Panc1 (cell line): ENCODE results near the gene ZCCHC24.

Experiments used
- CTCF ChIP-seq: fragments of 450-650 bp; IDR thresholded peaks from 2 replicates; pipeline ENCODE4 v1.5.1; 2017; ENCODE audit warnings: mild to moderate bottlenecking
- POLR2AphosphoS5 ChIP-seq: IDR thresholded peaks from 2 replicates; pipeline ENCODE4 v1.6.1; 2012; ENCODE audit warnings: mild to moderate bottlenecking, low read depth, low read length, moderate library complexity
- REST ChIP-seq, 2 experiments: IDR thresholded peaks; 2 replicates each; pipeline ENCODE4 v1.6.1; 2011 to 2012; ENCODE audit warnings: low read depth in 2 of 2, control low read depth in 1 of 2, low read length in 1 of 2, mild to moderate bottlenecking in 1 of 2, moderate library complexity in 1 of 2; ENCODE audit not compliant: insufficient read depth in 1 of 2

- no peak for TF ChIP-seq CTCF
- no peak for TF ChIP-seq POLR2AphosphoS5
- TF ChIP-seq REST (IDR thresholded peaks at IDR 0.05; ENCODE audit: insufficient read depth in 1 of 2, low read depth in 2 of 2, low read length in 1 of 2): no peak
Observed at GRCh38 chr10:79351332-79351731, 94.1 kb downstream of the ZCCHC24 start.
